WERI-Rb-1 (cell line): Measurements from ENCODE around the gene AMH.

Source experiments
- DNase-seq: peaks from one replicate; pipeline ENCODE4 v3.0.0-alpha.2; 2020
- H3K27ac ChIP-seq: fragments of 250-450 bp; sonication (Bioruptor Pico); 2 replicates; pipeline ENCODE4 v1.5.1; 2020; ENCODE audit warnings: mild to moderate bottlenecking, moderate library complexity
- H3K27me3 ChIP-seq: fragments of 250-450 bp; sonication (Bioruptor Pico); 2 replicates; pipeline ENCODE4 v1.5.1; 2021; ENCODE audit warnings: mild to moderate bottlenecking, low read depth, moderate library complexity; ENCODE audit not compliant: insufficient read depth, severe bottlenecking
- H3K36me3 ChIP-seq: fragments of 250-450 bp; sonication (Bioruptor Pico); 2 replicates; pipeline ENCODE4 v1.5.1; 2020; ENCODE audit warnings: mild to moderate bottlenecking, moderate library complexity
- H3K4me3 ChIP-seq: 2 replicates; pipeline ENCODE4 v1.5.1; 2011; ENCODE audit warnings: low read depth, mild to moderate bottlenecking, control low read depth, low read length
- H3K9me3 ChIP-seq: fragments of 250-450 bp; sonication (Bioruptor Pico); 2 replicates; pipeline ENCODE4 v1.5.1; 2021; ENCODE audit warnings: mild to moderate bottlenecking, moderate library complexity; ENCODE audit not compliant: severe bottlenecking
- CTCF ChIP-seq: IDR thresholded peaks from 2 replicates; pipeline ENCODE4 v1.5.1; 2011; ENCODE audit warnings: low read depth, mild to moderate bottlenecking, control low read depth, inconsistent platforms, low read length

AMH gene

DNA sequence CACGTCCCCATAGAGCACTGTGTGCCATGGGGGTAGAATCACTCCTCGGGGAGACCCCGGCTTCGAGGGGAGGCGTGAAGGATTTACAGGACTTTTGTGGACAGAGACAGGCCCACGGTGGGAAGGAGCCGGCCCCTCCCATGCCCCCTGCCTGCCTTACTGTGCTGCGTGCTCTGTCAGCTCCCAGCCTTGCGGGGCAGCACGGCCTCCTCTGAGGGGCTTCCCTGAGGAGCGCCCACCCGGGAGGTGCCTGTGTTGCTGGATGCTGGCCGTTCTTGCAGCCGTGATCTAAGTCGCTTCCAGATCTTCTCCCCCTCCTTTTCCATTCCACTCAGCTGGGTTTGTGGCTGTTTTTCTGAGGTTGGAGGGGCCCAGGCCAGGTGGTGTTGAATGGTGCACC is 42.1 kb upstream of the AMH start:
- Histone ChIP-seq H3K36me3 (peaks cover 63% of the 10 kb centered on the region), H3K4me3 (no peak overlapping the region)
- no peak for TF ChIP-seq CTCF

GRCh38 chr19:2207991-2208860 is 40.9 kb upstream of the AMH start:
- Histone ChIP-seq H3K9me3 (no peaks in the 10 kb centered on the region), H3K4me3 (no peak overlapping the region), H3K27ac (no peak overlapping the region), H3K27me3 (no peaks in the 10 kb centered on the region), H3K36me3 (peaks cover 74% of the 10 kb centered on the region)
- peak; percentile 77 for DNase-seq
- TF ChIP-seq CTCF: peak; percentile 52

More for the DNA sequence above, 42.1 kb upstream of the AMH start:
- Histone ChIP-seq H3K27ac (no peak overlapping the region), H3K9me3 (no peaks in the 10 kb centered on the region), H3K27me3 (no peaks in the 10 kb centered on the region)
- no peak for DNase-seq

DNA sequence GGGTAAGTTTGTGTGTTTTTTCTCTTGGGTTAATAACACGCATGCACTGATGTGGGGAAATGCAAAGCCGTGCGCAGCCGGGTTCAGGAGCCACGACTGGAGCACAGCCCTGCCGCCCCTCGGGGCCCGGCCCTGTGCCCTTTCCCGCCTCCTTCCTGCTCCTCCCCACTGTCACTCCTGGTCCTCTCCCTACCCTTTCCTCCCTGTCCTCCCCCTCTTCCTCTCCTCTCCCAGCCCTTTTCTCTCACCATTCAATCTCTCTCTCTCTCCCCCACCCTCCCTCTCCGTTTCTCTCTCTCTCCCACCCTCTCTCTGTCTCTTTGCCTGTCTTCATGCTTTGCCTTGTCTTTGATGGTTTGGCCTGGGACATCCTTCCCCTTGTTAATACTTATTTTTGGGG is 40.1 kb upstream of the AMH start:
- no peak for TF ChIP-seq CTCF
- no peak for DNase-seq

GRCh38 chr19:2209408-2209807 is 39.7 kb upstream of the AMH start:
- peaks cover 79% of the 10 kb centered on the region for H3K36me3 ChIP-seq

More for the DNA sequence above, 40.1 kb upstream of the AMH start:
- H3K4me3 ChIP-seq: no peak overlapping the region
- no peak overlapping the region for H3K27ac ChIP-seq
- no peaks in the 10 kb centered on the region for H3K27me3 ChIP-seq
- H3K36me3 ChIP-seq: peaks cover 78% of the 10 kb centered on the region
- no peaks in the 10 kb centered on the region for H3K9me3 ChIP-seq

DNA sequence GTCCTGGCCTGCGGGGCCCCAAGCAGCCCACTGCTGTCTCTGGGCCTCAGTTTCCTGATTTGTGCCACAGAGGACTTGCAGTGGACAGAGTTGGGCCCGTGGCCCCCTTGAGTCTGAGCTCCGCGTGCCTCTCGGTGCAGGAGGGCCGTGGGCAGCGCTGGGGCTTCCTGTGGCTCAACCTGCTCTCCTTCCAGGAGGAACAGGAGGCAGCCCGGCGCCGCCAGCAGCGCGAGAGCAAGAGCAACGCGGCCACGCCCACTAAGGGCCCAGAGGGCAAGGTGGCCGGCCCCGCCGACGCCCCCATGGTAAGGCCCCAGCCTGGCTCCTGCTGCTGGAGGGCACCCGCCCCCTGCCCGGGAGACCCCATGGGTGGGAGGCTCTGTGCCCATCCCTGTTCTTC is 38.9 kb upstream of the AMH start:
- no peaks in the 10 kb centered on the region for H3K27me3 ChIP-seq
- no peak overlapping the region for H3K4me3 ChIP-seq
- peaks cover 85% of the 10 kb centered on the region for H3K36me3 ChIP-seq
- no peak for TF ChIP-seq CTCF
- H3K9me3 ChIP-seq: no peaks in the 10 kb centered on the region
- H3K27ac ChIP-seq: no peak overlapping the region
- DNase-seq: no peak

More at GRCh38 chr19:2209408-2209807, 39.7 kb upstream of the AMH start:
- DNase-seq: no peak
- H3K27ac ChIP-seq: no peak overlapping the region
- H3K27me3 ChIP-seq: no peaks in the 10 kb centered on the region
- no peaks in the 10 kb centered on the region for H3K9me3 ChIP-seq
- no peak for TF ChIP-seq CTCF
- no peak overlapping the region for H3K4me3 ChIP-seq
